NCI-H1092 treated with DMSO at 0.1 percent for 48 hours (cell line): ENCODE data around the gene ADGRV1.
"Not testable (repeated sequence)": the region's sequence is repeated elsewhere in the genome, so short reads cannot be mapped to it uniquely, and the experiment has no call there.

Source experiments
- DNase-seq: peaks from one replicate; lab custom pipeline; 2025; lab: John Stamatoyannopoulos, UW

ADGRV1 gene

GRCh38 chr5:90949469-90950358 lies 391.1 kb downstream of the ADGRV1 start:
- DNase-seq = no peak

DNA sequence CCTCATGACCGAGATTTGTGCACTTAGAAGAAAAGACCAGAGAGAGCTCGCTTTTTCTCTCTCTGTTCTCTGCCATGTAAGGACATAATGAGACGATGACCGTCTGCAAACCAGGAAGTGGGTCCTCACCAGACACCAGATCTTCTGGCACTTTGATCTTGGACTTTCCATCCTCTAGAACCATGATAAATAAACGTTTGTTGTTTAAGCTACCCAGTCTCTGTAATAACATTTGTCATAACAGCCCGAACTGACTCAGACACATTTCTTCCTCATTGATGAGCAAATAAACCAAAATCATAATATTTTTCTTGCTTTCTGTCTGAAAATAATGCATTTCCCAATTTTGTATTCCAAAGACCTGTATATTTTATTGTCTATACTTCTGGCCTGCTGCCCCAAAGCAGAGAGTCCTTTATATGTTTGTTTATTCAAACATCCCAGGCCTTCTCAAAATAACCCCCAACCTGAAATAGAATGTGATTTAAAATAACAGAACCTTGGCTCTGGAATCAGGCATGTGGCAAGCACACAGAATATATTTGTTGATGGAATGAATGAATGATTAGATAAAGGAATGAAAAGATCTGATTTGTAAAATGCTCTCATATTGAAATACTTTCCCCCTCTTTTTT lies 396.5 kb downstream of the ADGRV1 start:
- DNase-seq = no peak

GRCh38 chr5:90956511-90957097 lies 398.0 kb downstream of the ADGRV1 start:
- DNase-seq = no peak

GRCh38 chr5:90957906-90958305 lies 399.3 kb downstream of the ADGRV1 start:
- no peak for DNase-seq

DNA sequence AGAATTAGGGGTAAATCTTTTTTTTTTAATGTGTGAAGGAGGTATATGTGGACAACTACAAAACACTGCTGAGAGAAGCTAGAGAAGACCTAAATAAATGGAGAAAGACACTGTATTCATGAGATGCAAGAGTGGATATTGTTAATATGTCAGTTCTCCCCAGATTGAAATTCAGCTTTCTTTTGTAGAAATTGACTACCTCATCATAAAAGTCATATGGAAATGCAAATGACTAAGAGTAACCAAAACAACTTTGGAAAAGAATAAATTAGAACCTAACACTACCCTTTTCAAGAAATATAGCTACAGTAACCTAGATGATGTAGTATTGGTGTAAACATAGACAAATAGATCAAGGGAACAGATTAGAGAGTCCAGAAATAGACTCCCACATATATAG lies 400.7 kb downstream of the ADGRV1 start:
- no peak for DNase-seq

GRCh38 chr5:90962481-90962880 lies 403.9 kb downstream of the ADGRV1 start:
- DNase-seq = no peak

DNA sequence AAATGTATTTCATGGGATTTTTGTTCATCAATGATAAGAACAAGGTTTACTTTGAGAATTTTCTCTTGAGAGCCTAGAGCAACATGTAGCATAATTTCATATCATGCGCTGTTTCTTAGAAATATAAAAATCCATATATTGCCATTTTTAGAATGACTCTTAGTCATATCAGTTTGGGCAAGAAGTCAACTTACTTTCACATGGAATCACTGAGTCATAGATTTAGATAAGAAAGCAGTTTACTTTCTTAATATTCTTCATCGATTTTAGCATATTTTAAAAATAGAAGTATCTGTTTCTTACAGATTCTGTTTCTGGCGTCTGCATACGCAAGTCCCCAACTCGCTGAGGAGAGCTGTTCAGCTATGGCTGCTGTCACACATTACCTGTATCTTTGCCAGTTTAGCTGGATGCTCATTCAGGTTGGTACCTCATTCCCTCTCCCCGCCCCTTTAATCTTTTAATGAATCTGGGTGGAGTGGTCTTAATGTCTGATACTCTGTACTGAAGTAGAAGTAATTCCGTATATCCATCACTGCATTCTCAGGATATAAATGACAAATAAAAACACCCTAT lies 406.6 kb downstream of the ADGRV1 start:
- no peak for DNase-seq

GRCh38 chr5:90967443-90967842 lies 408.8 kb downstream of the ADGRV1 start:
- no peak for DNase-seq

DNA sequence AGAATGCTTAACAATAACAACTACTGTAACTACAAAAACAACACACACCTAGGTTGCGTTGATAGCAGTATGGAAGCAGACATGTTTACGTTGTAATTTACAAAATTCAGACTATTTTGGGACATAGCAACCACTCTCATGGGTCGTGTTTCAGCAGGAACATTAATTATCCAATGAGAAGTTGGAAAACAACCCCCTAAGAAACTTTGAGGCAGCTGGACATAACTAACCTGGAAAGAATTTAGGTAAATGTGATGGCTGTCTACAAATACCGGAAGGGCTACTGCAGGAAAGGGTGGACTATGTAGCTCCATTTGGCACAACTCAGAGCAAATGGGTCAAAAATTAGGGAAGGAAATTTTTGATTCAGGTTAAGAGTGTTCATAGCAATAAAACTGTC lies 409.3 kb downstream of the ADGRV1 start:
- no peak for DNase-seq

GRCh38 chr5:90968319-90968718 lies 409.7 kb downstream of the ADGRV1 start:
- DNase-seq = no peak

DNA sequence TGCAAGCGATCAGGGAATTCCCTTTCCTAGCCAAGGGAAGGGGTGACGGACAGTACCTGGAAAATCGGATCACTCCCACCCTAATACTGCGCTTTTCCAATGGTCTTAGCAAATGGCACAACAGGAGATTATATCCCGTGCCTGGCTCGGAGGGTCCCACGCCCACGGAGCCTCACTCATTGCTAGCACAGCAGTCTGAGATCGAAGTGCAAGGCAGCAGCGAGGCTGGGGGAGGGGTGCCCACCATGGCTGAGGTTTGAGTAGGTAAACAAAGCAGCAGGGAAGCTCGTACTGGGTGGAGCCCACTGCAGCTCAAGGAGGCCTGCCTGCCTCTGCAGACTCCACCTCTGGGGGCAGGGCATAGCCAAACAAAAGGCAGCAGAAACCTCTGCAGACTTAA lies 411.3 kb downstream of the ADGRV1 start:
- not testable (repeated sequence) for DNase-seq

DNA sequence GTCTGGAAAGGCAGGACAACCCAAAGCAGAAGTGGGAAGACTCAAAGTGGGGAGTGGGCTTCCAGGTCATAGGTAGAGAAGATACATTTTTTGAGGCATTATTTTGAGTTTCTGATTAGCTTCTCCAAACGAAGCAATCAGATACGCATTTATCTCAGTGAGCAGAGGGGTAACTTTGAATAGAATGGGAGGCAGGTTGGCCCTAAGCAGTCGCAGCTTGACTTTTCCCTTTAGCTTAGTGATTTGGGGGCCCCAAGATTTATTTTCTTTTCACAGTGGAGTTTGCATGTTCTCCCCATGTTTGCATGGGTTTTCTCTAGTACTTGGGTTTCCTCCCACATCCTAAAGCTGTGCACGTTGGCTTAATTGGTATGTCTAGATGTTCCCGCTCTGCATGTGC lies 422.6 kb downstream of the ADGRV1 start:
- no peak for DNase-seq

GRCh38 chr5:90981821-90982220 lies 423.2 kb downstream of the ADGRV1 start:
- DNase-seq = no peak

GRCh38 chr5:90982576-90982975 lies 424.0 kb downstream of the ADGRV1 start:
- no peak for DNase-seq

DNA sequence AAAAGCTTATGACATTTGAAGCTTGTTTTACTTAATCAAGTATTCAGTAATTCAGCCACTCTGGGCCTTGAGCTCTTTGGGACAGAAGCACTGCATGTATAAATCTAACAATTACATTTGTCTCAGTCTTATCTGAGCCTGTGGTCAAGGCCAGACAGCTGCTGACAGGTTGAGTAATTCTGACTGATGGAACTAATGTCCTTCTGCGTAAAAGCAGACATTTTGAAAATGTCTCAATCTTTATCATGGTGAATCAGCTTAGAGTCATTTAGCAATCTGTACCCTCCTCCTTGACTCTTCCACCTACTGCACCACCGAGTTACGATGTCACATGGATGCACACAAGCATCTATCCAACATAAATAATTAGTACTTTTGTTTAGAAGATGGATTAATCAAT lies 424.6 kb downstream of the ADGRV1 start:
- DNase-seq = no peak

GRCh38 chr5:90983711-90984124 lies 425.1 kb downstream of the ADGRV1 start:
- DNase-seq = no peak

- no peak for DNase-seq
Measured at GRCh38 chr5:90985341-90985740, 426.7 kb downstream of the ADGRV1 start.

- no peak for DNase-seq
Measured at GRCh38 chr5:90987726-90988125, 429.1 kb downstream of the ADGRV1 start.

GRCh38 chr5:90991201-90991600 lies 432.6 kb downstream of the ADGRV1 start:
- DNase-seq = no peak

GRCh38 chr5:90994796-90995195 lies 436.2 kb downstream of the ADGRV1 start:
- DNase-seq = no peak

DNA sequence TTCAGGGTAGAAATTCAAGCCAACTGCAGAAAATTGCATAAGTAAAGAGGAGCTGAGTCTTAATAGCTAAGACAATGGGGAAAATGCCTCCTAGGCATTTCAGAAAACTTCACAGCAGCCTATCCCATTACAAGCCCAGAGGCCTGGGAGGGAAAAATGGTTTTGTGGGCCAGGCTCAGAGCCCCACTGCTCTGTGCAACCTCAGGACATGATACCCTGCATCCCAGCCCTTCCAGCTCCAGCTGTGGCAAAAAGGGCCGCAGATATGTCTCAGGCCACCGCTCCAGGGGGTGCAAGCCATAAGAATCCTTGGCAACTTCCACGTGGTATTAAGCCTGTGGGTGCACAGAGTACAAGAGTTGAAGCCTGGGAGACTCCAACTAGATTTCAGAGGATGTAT lies 437.5 kb downstream of the ADGRV1 start:
- DNase-seq = no peak

DNA sequence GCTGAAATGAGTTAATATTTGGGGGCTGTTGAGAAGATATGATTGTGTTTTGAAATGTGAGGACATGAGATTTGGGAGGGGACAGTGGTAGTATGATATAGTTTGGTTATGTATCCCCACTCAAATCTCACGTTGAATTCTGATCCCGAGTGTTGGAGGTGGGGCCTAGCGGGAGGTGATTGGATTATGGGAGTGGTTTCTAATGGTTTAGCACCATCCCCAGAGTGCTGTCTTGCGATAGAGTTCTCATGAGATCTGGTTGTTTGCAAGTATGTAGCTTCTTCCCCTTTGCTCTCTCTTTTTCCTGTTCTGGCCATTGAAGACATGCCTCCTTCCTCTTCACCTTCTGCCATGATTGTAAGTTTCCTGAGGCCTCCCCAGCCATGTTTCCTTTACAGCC lies 438.5 kb downstream of the ADGRV1 start:
- no peak for DNase-seq

DNA sequence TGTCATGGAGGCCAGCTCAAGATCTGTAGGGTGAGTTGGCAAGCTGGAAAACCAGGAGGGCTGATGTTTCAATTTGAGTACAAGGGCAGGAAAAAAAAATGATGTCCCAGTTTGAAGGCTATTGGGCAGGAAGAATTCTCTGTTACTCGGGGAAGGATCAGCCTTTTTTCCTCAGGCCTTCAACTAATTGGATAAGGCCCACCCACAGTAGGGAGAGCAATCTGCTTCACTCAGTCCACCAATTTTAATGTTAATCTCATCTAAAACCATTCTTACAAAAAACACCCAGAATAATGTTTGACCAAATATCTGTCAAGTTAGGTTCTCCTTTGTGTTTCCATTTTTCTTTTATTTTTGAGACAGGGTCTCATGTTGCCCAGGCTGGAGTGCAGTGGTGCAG lies 442.1 kb downstream of the ADGRV1 start:
- DNase-seq = no peak
